D721Med (cell line): ENCODE results near the gene SEMA5B.

ENCODE experiments used
- DNase-seq: peaks from one replicate; pipeline ENCODE4 v3.0.0; 2011; ENCODE audit warnings: low spot score; ENCODE audit not compliant: insufficient read length
- FAIRE-seq: peaks from 2 replicates; lab custom pipeline; 2011; peaks lifted over from hg19 to GRCh38; lab: Jason Lieb, UNC
- CTCF ChIP-seq: IDR thresholded peaks from 2 replicates; pipeline ENCODE4 v1.5.1; 2012; ENCODE audit warnings: mild to moderate bottlenecking, control low read depth; ENCODE audit not compliant: insufficient read depth; ENCODE audit errors: missing control alignments

The SEMA5B gene

DNA sequence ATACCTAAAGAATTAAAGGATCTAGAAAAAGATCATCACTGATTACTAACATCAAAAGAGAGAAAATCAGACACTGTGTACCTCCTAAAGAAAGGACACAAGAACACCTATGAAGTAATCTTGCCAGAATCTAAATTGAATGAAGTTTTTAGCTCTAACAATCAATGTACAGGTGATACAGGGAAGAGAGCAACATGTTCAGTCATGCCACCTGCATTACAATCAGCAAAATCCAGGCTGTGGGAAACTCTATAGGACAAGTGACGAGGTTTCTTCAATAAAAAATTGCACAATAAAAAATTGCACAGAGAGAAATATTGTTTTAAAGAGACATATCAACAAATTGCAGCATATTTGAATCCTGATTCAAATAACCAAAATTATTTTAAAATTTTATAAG, 93.3 kb downstream of the SEMA5B start:
- DNase-seq (no peak), FAIRE-seq (no peak)
- no peak for TF ChIP-seq CTCF

- no peak for TF ChIP-seq CTCF
- DNase-seq (no peak), FAIRE-seq (no peak)
These were observed 95.2 kb downstream of the SEMA5B start for GRCh38 chr3:122932251-122932967.

DNA sequence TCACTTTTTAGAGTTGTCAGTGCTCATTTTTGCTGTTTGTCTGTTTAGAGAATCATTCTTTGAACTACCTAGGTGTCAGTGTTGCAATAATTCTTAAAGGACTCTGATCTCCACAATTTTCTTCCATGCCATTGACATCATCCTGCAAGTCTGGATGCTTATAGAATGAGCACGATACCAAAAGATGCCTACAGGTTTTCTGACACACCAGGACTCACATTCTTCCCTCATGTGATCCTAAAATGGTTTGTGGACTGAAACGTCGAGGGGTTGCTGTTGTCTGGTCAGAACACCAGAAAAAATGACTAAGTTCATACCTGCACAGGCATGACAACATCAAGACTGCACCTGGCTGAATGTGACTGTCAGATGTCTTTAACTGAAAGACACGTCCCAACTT, 95.9 kb downstream of the SEMA5B start:
- no peak for TF ChIP-seq CTCF
- FAIRE-seq (no peak), DNase-seq (no peak)

GRCh38 chr3:122930063-122930997, 97.2 kb downstream of the SEMA5B start:
- FAIRE-seq (no peak), DNase-seq (no peak)
- TF ChIP-seq CTCF, result no peak

DNA sequence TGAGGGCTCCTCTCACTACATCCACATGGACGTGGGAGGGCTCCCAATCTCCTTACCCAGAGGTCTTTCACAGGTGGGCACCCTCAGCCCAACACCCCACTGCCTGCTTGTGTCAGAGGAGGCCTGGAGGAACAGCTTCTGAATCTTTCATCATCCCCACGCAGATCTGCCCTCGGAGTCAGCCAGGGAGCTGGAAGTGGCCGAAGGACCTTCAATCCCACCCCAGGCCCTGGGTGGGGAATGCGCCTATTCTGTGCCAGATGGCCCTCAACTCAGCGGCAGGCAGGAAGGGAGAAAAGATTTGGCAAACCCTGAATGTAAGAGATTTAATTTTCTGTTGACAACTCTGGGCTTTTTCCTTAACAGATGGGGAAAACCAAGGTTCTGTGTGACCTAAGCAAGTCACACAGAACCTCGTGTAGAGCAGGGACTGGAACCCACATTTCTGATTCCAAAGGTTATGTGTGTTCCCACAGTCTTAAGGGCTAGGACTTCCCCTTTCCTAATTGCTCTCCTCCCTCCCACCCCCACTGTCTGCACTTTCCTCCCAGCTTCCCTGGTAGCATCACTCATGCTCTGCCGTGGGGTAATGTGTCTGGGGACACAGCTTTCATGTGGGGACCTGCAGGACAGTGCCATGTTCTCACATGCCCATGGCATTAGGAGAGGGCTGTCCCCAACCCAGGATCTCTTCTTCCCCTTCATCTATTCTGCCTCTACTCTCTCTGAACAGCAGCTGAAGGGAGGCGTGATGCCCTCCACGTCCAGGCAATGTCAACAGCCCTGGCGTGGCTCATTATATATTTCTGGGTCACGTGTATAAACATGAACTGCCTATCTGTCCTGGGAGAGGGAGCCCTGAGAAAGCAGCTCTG, 98.1 kb downstream of the SEMA5B start:
- no peak for FAIRE-seq
- no peak for DNase-seq

More for the DNA sequence above, 98.1 kb downstream of the SEMA5B start:
- TF ChIP-seq CTCF, result no peak
